GM12875 (cell line): ENCODE measurements around the gene STARD3NL.

Experiments used
- H3K4me3 ChIP-seq: one replicate; pipeline ENCODE4 v1.5.1; 2011; ENCODE audit warnings: low read depth, low read length, control low read depth
- CTCF ChIP-seq: IDR thresholded peaks from 2 replicates; pipeline ENCODE4 v1.5.1; 2011; ENCODE audit warnings: low read depth, mild to moderate bottlenecking, control low read depth, inconsistent platforms, low read length, moderate library complexity, borderline replicate concordance; ENCODE audit not compliant: insufficient read depth

Gene STARD3NL

GRCh38 chr7:38207843-38208242 is 29.8 kb downstream of the STARD3NL start:
- H3K4me3 ChIP-seq, result no peak overlapping the region
- TF ChIP-seq CTCF, result no peak

GRCh38 chr7:38211486-38211885 is 33.4 kb downstream of the STARD3NL start:
- no peak for TF ChIP-seq CTCF

GRCh38 chr7:38211940-38212339 is 33.9 kb downstream of the STARD3NL start:
- TF ChIP-seq CTCF, result no peak
- H3K4me3 ChIP-seq, result no peak overlapping the region

More at GRCh38 chr7:38211486-38211885, 33.4 kb downstream of the STARD3NL start:
- no peak overlapping the region for H3K4me3 ChIP-seq

- H3K4me3 ChIP-seq, result no peak overlapping the region
- no peak for TF ChIP-seq CTCF
Observed at GRCh38 chr7:38215115-38215514, 37.1 kb downstream of the STARD3NL start.

- no peak overlapping the region for H3K4me3 ChIP-seq
- TF ChIP-seq CTCF, result peak; percentile 95
Observed at GRCh38 chr7:38215735-38216670, 38.0 kb downstream of the STARD3NL start.

GRCh38 chr7:38217672-38218071 is 39.6 kb downstream of the STARD3NL start:
- TF ChIP-seq CTCF, result no peak
- H3K4me3 ChIP-seq, result no peak overlapping the region

GRCh38 chr7:38220452-38220851 is 42.4 kb downstream of the STARD3NL start:
- H3K4me3 ChIP-seq, result no peak overlapping the region
- no peak for TF ChIP-seq CTCF
